ENCODE data around the gene TPSD1. TPM values are rescaled to one million over a fixed set of nuclear protein-coding genes. Genes with fewer than 3 reads are reported as not detected.

The TPSD1 gene
- polyA plus RNA-seq, 1 of the 3 experiments (the other 2 are of a cell fraction) = not detected

- H4K20me1 ChIP-seq (ENCODE audit: insufficient read depth) = no peaks in the 10 kb centered on the region
- no peak overlapping the region for H3K9ac ChIP-seq
- H3K27me3 ChIP-seq (ENCODE audit: insufficient read depth) = peaks cover 59% of the 10 kb centered on the region
- no peaks in the 10 kb centered on the region for H3K36me3 ChIP-seq (replicated peaks in 1 of 2; ENCODE audit: control insufficient read depth in 1 of 2, insufficient read depth in 2 of 2, low read length in 1 of 2)
- no peak overlapping the region for H3K4me2 ChIP-seq
- H3K4me3 ChIP-seq (ENCODE audit: low read depth in 2 of 2, low read length in 1 of 2) = no peak overlapping the region
- no peak overlapping the region for H3K27ac ChIP-seq (ENCODE audit: low read depth in 2 of 2, low read length in 1 of 2)
- 54% methylated on average over 27 of the region's 29 CpGs for WGBS (ENCODE audit: low lambda C conversion rate)
- no peaks in the 10 kb centered on the region for H3F3A ChIP-seq (replicated peaks; ENCODE audit: insufficient read depth)
- H2AFZ ChIP-seq (ENCODE audit: low read depth) = no peak overlapping the region
- H3K9me3 ChIP-seq = no peaks in the 10 kb centered on the region
- ChIA-PET CTCF (interaction anchor here (0.9 to 6.5 kb wide), 3 partner anchors 10 to 46 kb away, joined by 3 to 60 read pairs (median 3); no protein-coding TSS in a partner anchor), POLR2A (no interaction called here)
- H3K9me2 ChIP-seq = no peaks in the 10 kb centered on the region
- no peak for DNase-seq
- TF ChIP-seq EP300 (IDR thresholded peaks at IDR 0.05; ENCODE audit: borderline replicate concordance in 1 of 2, low read depth in 1 of 2, low read length in 1 of 2) (no peak), GABPA (IDR thresholded peaks at IDR 0.05; ENCODE audit: low read depth) (no peak), REST (IDR thresholded peaks at IDR 0.05; ENCODE audit: low read depth, low read length) (no peak), EZH2phosphoT487 (IDR thresholded peaks at IDR 0.05; ENCODE audit: borderline replicate concordance, low read depth) (no peak), FOSL2 (IDR thresholded peaks at IDR 0.05; ENCODE audit: borderline replicate concordance, low read depth) (no peak), RFX5 (IDR thresholded peaks at IDR 0.05; ENCODE audit: low read length) (no peak), TEAD4 (IDR thresholded peaks at IDR 0.05; ENCODE audit: borderline replicate concordance, insufficient read depth) (no peak), JUND (IDR thresholded peaks at IDR 0.05) (no peak), TAF1 (IDR thresholded peaks at IDR 0.05; ENCODE audit: borderline replicate concordance, low read depth, low read length) (no peak), PBX3 (IDR thresholded peaks at IDR 0.05) (no peak), RAD21 (IDR thresholded peaks at IDR 0.05; ENCODE audit: low read length) (no peak), USF1 (IDR thresholded peaks at IDR 0.05; ENCODE audit: borderline replicate concordance, low read depth) (no peak), ELF1 (IDR thresholded peaks at IDR 0.05) (no peak), YY1 (IDR thresholded peaks at IDR 0.05; ENCODE audit: low read depth) (no peak), MEF2A (IDR thresholded peaks at IDR 0.05; ENCODE audit: borderline replicate concordance, low read depth) (no peak), NFIC (IDR thresholded peaks at IDR 0.05; ENCODE audit: borderline replicate concordance) (no peak), SIN3A (IDR thresholded peaks at IDR 0.05; ENCODE audit: borderline replicate concordance, low read depth, low read length) (no peak), SMC3 (IDR thresholded peaks at IDR 0.05; ENCODE audit: low read depth, low read length) (no peak)
- H3K4me1 ChIP-seq (ENCODE audit: control insufficient read depth in 1 of 2, insufficient read depth in 2 of 2, low read depth in 1 of 2, low read length in 1 of 2) = peaks cover 0 to 8% of the 10 kb centered on the region in 2 experiments; a peak in 1 of 4 replicates
- no peaks in the 10 kb centered on the region for H3K79me2 ChIP-seq (ENCODE audit: insufficient read depth)
Observed at GRCh38 chr16:1290860-1291575, 35.1 kb downstream of the TPSD1 start.
